K562 (cell line): ENCODE results near the gene SRCIN1.

Source experiments
- CHD1 ChIP-seq: fragments of 200-600 bp; sonication (generic); IDR thresholded peaks from one replicate; pipeline ENCODE4 v1.6.1; 2012; ENCODE audit warnings: mild to moderate bottlenecking, moderate library complexity, low read length, inconsistent platforms
- CTCF ChIP-seq, 3 experiments: IDR thresholded peaks in 2 of 3; conservative IDR thresholded peaks in 1 of 3; 2 replicates each; pipeline ENCODE4 v1.5.1; 2011 to 2012; ENCODE audit warnings: low read length in 3 of 3, mild to moderate bottlenecking in 3 of 3, control low read depth in 2 of 3, improper control_type of control experiment in 1 of 3, inconsistent platforms in 1 of 3, low read depth in 1 of 3, mixed read lengths in 1 of 3, moderate library complexity in 1 of 3; ENCODE audit not compliant: insufficient read depth in 2 of 3
- EZH2 ChIP-seq: IDR thresholded peaks from 2 replicates; pipeline ENCODE4 v1.6.1; 2012; ENCODE audit warnings: low read depth, mild to moderate bottlenecking, inconsistent platforms, low read length, borderline replicate concordance
- HNRNPL ChIP-seq: fragments of 200-400 bp; formaldehyde crosslinking; IDR thresholded peaks from 2 replicates; pipeline ENCODE4 v1.6.1; 2017; ENCODE audit warnings: low read depth, mild to moderate bottlenecking, low read length
- KAT8 ChIP-seq: fragments of 450-650 bp; IDR thresholded peaks from 2 replicates; pipeline ENCODE4 v1.6.1; 2016; ENCODE audit warnings: low read depth, mild to moderate bottlenecking
- NCOR1 ChIP-seq: fragments of 450-650 bp; IDR thresholded peaks from 2 replicates; pipeline ENCODE4 v1.6.1; 2016; ENCODE audit warnings: mild to moderate bottlenecking, moderate library complexity
- POLR2A ChIP-seq: fragments of 450-650 bp; conservative IDR thresholded peaks from 2 replicates; pipeline ENCODE4 v1.6.1; 2016
- RBM17 ChIP-seq: fragments of 200-400 bp; formaldehyde crosslinking; IDR thresholded peaks from 2 replicates; pipeline ENCODE4 v1.6.1; 2017; ENCODE audit warnings: low read depth, mild to moderate bottlenecking, low read length, borderline replicate concordance
- ZNF444 ChIP-seq: fragments of 250-450 bp; sonication (Bioruptor Pico); IDR thresholded peaks from 2 replicates; pipeline ENCODE4 v1.4.0; 2020; ENCODE audit warnings: mild to moderate bottlenecking, moderate library complexity

GRCh38 chr17:38586788-38587187, 19.0 kb downstream of the SRCIN1 start:
- no peak for TF ChIP-seq HNRNPL
- TF ChIP-seq RBM17: no peak
- no peak for TF ChIP-seq NCOR1
- TF ChIP-seq POLR2A: no peak
- TF ChIP-seq CHD1: no peak
- no peak for TF ChIP-seq EZH2
- TF ChIP-seq CTCF (IDR thresholded peaks at IDR 0.05 in 2 of 3, conservative IDR thresholded peaks at IDR 0.05 in 1 of 3; ENCODE audit: insufficient read depth in 2 of 3, low read depth in 1 of 3, low read length in 3 of 3): no peak
- TF ChIP-seq KAT8: no peak
- no peak for TF ChIP-seq ZNF444 (CRISPR knock-in tag)
